Mesenchymal stem cell (in vitro differentiated cells and primary cell): ENCODE measurements around the gene CMTM7.

ENCODE experiments used
- DNase-seq: peaks from one replicate; pipeline ENCODE4 v3.0.0-alpha.2; 2013
- H2AFZ ChIP-seq: one replicate; pipeline ENCODE4 v1.6.1; 2013; ENCODE audit warnings: low read depth, mild to moderate bottlenecking, control low read depth, inconsistent platforms, low read length, moderate library complexity
- H2AK5ac ChIP-seq: 2 replicates; pipeline ENCODE4 v1.6.1; 2013; ENCODE audit warnings: low read length, moderate library complexity, mild to moderate bottlenecking, inconsistent platforms; ENCODE audit not compliant: severe bottlenecking
- H2BK120ac ChIP-seq: one replicate; pipeline ENCODE4 v1.6.1; 2013; ENCODE audit warnings: low read depth, mild to moderate bottlenecking, inconsistent platforms, low read length, moderate library complexity
- H2BK12ac ChIP-seq, 2 experiments: one replicate each; pipeline ENCODE4 v1.6.1; 2013; ENCODE audit warnings: inconsistent platforms in 2 of 2, low read length in 2 of 2, mild to moderate bottlenecking in 2 of 2, moderate library complexity in 2 of 2, control low read depth in 1 of 2
- H2BK15ac ChIP-seq: one replicate; pipeline ENCODE4 v1.6.1; 2013; ENCODE audit warnings: mild to moderate bottlenecking, low read depth, inconsistent platforms; ENCODE audit not compliant: poor library complexity, severe bottlenecking
- H2BK5ac ChIP-seq: 2 replicates; pipeline ENCODE4 v1.6.1; 2013; ENCODE audit warnings: low read depth, mild to moderate bottlenecking, low read length, control low read depth, inconsistent platforms; ENCODE audit not compliant: poor library complexity, severe bottlenecking
- H3K14ac ChIP-seq, 2 experiments: one replicate each; pipeline ENCODE4 v1.6.1; 2013; ENCODE audit warnings: inconsistent platforms in 2 of 2, low read length in 2 of 2, control low read depth in 1 of 2, mild to moderate bottlenecking in 1 of 2, moderate library complexity in 1 of 2
- H3K18ac ChIP-seq, 2 experiments: one replicate each; pipeline ENCODE4 v1.6.1; 2013; ENCODE audit warnings: inconsistent platforms in 2 of 2, low read length in 2 of 2, control low read depth in 1 of 2, low read depth in 1 of 2, mild to moderate bottlenecking in 1 of 2
- H3K23ac ChIP-seq, 2 experiments: one replicate each; pipeline ENCODE4 v1.6.1; 2013; ENCODE audit warnings: inconsistent platforms in 2 of 2, low read length in 2 of 2, mild to moderate bottlenecking in 2 of 2, moderate library complexity in 2 of 2, control low read depth in 1 of 2
- H3K27ac ChIP-seq: 2 replicates; pipeline ENCODE4 v1.5.1; 2013; ENCODE audit warnings: mild to moderate bottlenecking, moderate library complexity, low read length, control low read depth, inconsistent platforms; ENCODE audit not compliant: poor library complexity, severe bottlenecking
- H3K27me3 ChIP-seq, 2 experiments: 2 replicates each; pipeline versions ENCODE4 v1.6.1 to v1.7.0; 2013; ENCODE audit warnings: low read length in 2 of 2, mild to moderate bottlenecking in 2 of 2, moderate library complexity in 2 of 2, control low read depth in 1 of 2, inconsistent platforms in 1 of 2; ENCODE audit not compliant: control insufficient read depth in 1 of 2, insufficient read depth in 1 of 2
- H3K36me3 ChIP-seq, 2 experiments: 2 replicates each; pipeline versions ENCODE4 v1.6.1 to v1.7.0; 2013; ENCODE audit warnings: low read length in 2 of 2, control low read depth in 1 of 2, inconsistent platforms in 1 of 2, low read depth in 1 of 2, mild to moderate bottlenecking in 1 of 2; ENCODE audit not compliant: insufficient read depth in 2 of 2, control insufficient read depth in 1 of 2
- H3K4ac ChIP-seq, 2 experiments: one replicate each; pipeline ENCODE4 v1.6.1; 2013; ENCODE audit warnings: inconsistent platforms in 2 of 2, low read length in 2 of 2, mild to moderate bottlenecking in 2 of 2, moderate library complexity in 2 of 2, control low read depth in 1 of 2, low read depth in 1 of 2
- H3K4me1 ChIP-seq: 2 replicates; pipeline ENCODE4 v1.6.1; 2013; ENCODE audit warnings: low read depth, low read length, control low read depth; ENCODE audit not compliant: control insufficient read depth, insufficient read depth
- H3K4me2 ChIP-seq: 2 replicates; pipeline ENCODE4 v1.6.1; 2013; ENCODE audit warnings: low read length, mild to moderate bottlenecking, inconsistent platforms; ENCODE audit not compliant: poor library complexity, severe bottlenecking
- H3K4me3 ChIP-seq, 2 experiments: 2 replicates each; pipeline versions ENCODE4 v1.5.1 to v1.7.0; 2013; ENCODE audit warnings: low read length in 2 of 2, mild to moderate bottlenecking in 2 of 2, control low read depth in 1 of 2, low read depth in 1 of 2; ENCODE audit not compliant: insufficient read depth in 1 of 2
- H3K79me1 ChIP-seq: replicated peaks from 2 replicates; pipeline ENCODE4 v1.6.1; 2013; ENCODE audit warnings: mild to moderate bottlenecking, control low read depth, low read length, inconsistent platforms; ENCODE audit not compliant: poor library complexity, severe bottlenecking
- H3K9ac ChIP-seq: 2 replicates; pipeline ENCODE4 v1.7.0; 2013; ENCODE audit warnings: mild to moderate bottlenecking, low read length, moderate library complexity
- H3K9me3 ChIP-seq: 2 replicates; pipeline ENCODE4 v1.7.0; 2013; ENCODE audit warnings: mild to moderate bottlenecking, low read length; ENCODE audit not compliant: control insufficient read depth
- H4K8ac ChIP-seq: one replicate; pipeline ENCODE4 v1.6.1; 2013; ENCODE audit warnings: inconsistent platforms, mild to moderate bottlenecking, low read length, moderate library complexity
- H4K91ac ChIP-seq: one replicate; pipeline ENCODE4 v1.6.1; 2013; ENCODE audit warnings: mild to moderate bottlenecking, low read length, inconsistent platforms
- WGBS: methylation state at CpG from one replicate; pipeline ENCODE4 v1.1.7; 2013; ENCODE audit warnings: mixed read lengths; 5-methylcytosine and 5-hydroxymethylcytosine counted together

CMTM7 gene

GRCh38 chr3:32454731-32455608, 63.3 kb downstream of the CMTM7 start:
- Histone ChIP-seq H3K36me3 (peaks cover 26 to 40% of the 10 kb centered on the region in 2 experiments), H3K27me3 (no peaks in the 10 kb centered on the region), H3K27ac (no peak overlapping the region), H3K23ac (peak overlapping the region in 1 of 2 experiments; percentile 16), H2AK5ac (no peak overlapping the region), H3K4me2 (no peak overlapping the region), H2BK15ac (peak overlapping the region; percentile 73), H2BK120ac (no peak overlapping the region), H3K9ac (no peak overlapping the region), H4K8ac (no peak overlapping the region), H3K14ac (no peak overlapping the region), H3K9me3 (no peaks in the 10 kb centered on the region), H3K4me3 (no peak overlapping the region), H3K4me1 (peaks cover 6% of the 10 kb centered on the region), H2BK12ac (no peak overlapping the region), H4K91ac (peak overlapping the region; percentile 3), H3K4ac (no peak overlapping the region), H3K18ac (no peak overlapping the region), H2AFZ (no peak overlapping the region), H3K79me1 (peaks cover 1% of the 10 kb centered on the region), H2BK5ac (no peak overlapping the region)
- WGBS: 82% methylated on average over 14 of the region's 15 CpGs
- no peak for DNase-seq

- Histone ChIP-seq H3K9ac (no peak overlapping the region), H2AK5ac (no peak overlapping the region), H3K4ac (no peak overlapping the region), H3K4me3 (no peak overlapping the region), H3K14ac (no peak overlapping the region), H3K4me2 (no peak overlapping the region), H4K91ac (peak overlapping the region; percentile 3), H4K8ac (no peak overlapping the region), H3K27ac (no peak overlapping the region), H2BK5ac (no peak overlapping the region), H3K18ac (no peak overlapping the region), H3K36me3 (peaks cover 22 to 39% of the 10 kb centered on the region in 2 experiments), H2BK15ac (no peak overlapping the region), H3K23ac (peak overlapping the region in 1 of 2 experiments; percentile 16), H2BK12ac (no peak overlapping the region), H3K9me3 (no peaks in the 10 kb centered on the region), H3K79me1 (no peaks in the 10 kb centered on the region), H2BK120ac (no peak overlapping the region), H3K27me3 (no peaks in the 10 kb centered on the region), H2AFZ (no peak overlapping the region), H3K4me1 (peaks cover 12% of the 10 kb centered on the region)
- DNase-seq: no peak
- 91% methylated on average over 13 of the region's 15 CpGs for WGBS
These were observed 64.2 kb downstream of the CMTM7 start for GRCh38 chr3:32455609-32456428.

- no peak overlapping the region for H3K9ac ChIP-seq
These were observed 64.9 kb downstream of the CMTM7 start for GRCh38 chr3:32456429-32457130.

More at GRCh38 chr3:32456429-32457130, 64.9 kb downstream of the CMTM7 start:
- no peak overlapping the region for H2AFZ ChIP-seq
- H2BK5ac ChIP-seq: no peak overlapping the region
- H3K14ac ChIP-seq: no peak overlapping the region
- H2AK5ac ChIP-seq: no peak overlapping the region
- H3K4ac ChIP-seq: no peak overlapping the region
- peaks cover 12% of the 10 kb centered on the region for H3K4me1 ChIP-seq
- no peak overlapping the region for H3K4me3 ChIP-seq
- H3K27me3 ChIP-seq: no peaks in the 10 kb centered on the region
- H3K9me3 ChIP-seq: no peaks in the 10 kb centered on the region
- no peak overlapping the region for H3K4me2 ChIP-seq
- no peak overlapping the region for H3K18ac ChIP-seq
- no peak overlapping the region for H2BK120ac ChIP-seq
- H4K91ac ChIP-seq: no peak overlapping the region
- DNase-seq: no peak
- no peak overlapping the region for H4K8ac ChIP-seq
- H3K23ac ChIP-seq: no peak overlapping the region
- H3K27ac ChIP-seq: no peak overlapping the region
- WGBS: 93% methylated on average over 11 of the region's 11 CpGs
- H3K79me1 ChIP-seq: no peaks in the 10 kb centered on the region
- no peak overlapping the region for H2BK12ac ChIP-seq
- no peak overlapping the region for H2BK15ac ChIP-seq
- H3K36me3 ChIP-seq: peaks cover 22 to 38% of the 10 kb centered on the region in 2 experiments
